WTC11 (cell line): ENCODE results near the gene BTNL2.

Experiments
- CBFB ChIP-seq: sonication (generic); formaldehyde crosslinking; IDR thresholded peaks from 2 replicates; pipeline ENCODE4 v1.8.1; 2022; ENCODE audit warnings: mild to moderate bottlenecking, low read depth, missing genetic modification reagents
- ESRRA ChIP-seq: sonication (generic); formaldehyde crosslinking; IDR thresholded peaks from 2 replicates; pipeline ENCODE4 v1.8.1; 2022; ENCODE audit warnings: mild to moderate bottlenecking, missing genetic modification reagents, borderline replicate concordance
- IRF2 ChIP-seq: sonication (generic); formaldehyde crosslinking; IDR thresholded peaks from 2 replicates; pipeline ENCODE4 v1.8.0; 2022; ENCODE audit warnings: low read depth, missing genetic modification reagents, borderline replicate concordance
- JUN ChIP-seq: sonication (generic); formaldehyde crosslinking; IDR thresholded peaks from 2 replicates; pipeline ENCODE4 v1.8.0; 2023; ENCODE audit warnings: mild to moderate bottlenecking, missing genetic modification reagents
- NFE2L1 ChIP-seq: sonication (generic); formaldehyde crosslinking; IDR thresholded peaks from 2 replicates; pipeline ENCODE4 v1.8.1; 2023; ENCODE audit warnings: missing genetic modification reagents
- RELA ChIP-seq: sonication (generic); formaldehyde crosslinking; IDR thresholded peaks from 2 replicates; pipeline ENCODE4 v1.8.1; 2022; ENCODE audit warnings: missing genetic modification reagents, mild to moderate bottlenecking, borderline replicate concordance
- TEAD4 ChIP-seq: sonication (generic); formaldehyde crosslinking; IDR thresholded peaks from 2 replicates; pipeline ENCODE4 v1.8.0; 2022; ENCODE audit warnings: mild to moderate bottlenecking, missing genetic modification reagents
- TF ChIP-seq, protein P1 (sequence below): fragments of 200-600 bp; IDR thresholded peaks from 2 replicates; pipeline ENCODE4 v1.8.0; 2022; ENCODE audit warnings: antibody characterized with exemption
- TF ChIP-seq, protein P2 (sequence below): sonication (generic); formaldehyde crosslinking; IDR thresholded peaks from 2 replicates; pipeline ENCODE4 v1.8.0; 2022; ENCODE audit warnings: missing genetic modification reagents
- TF ChIP-seq, protein P3 (sequence below): sonication (generic); formaldehyde crosslinking; IDR thresholded peaks from 2 replicates; pipeline ENCODE4 v1.8.1; 2022; ENCODE audit warnings: mild to moderate bottlenecking, missing genetic modification reagents, moderate library complexity, borderline replicate concordance

DNA sequence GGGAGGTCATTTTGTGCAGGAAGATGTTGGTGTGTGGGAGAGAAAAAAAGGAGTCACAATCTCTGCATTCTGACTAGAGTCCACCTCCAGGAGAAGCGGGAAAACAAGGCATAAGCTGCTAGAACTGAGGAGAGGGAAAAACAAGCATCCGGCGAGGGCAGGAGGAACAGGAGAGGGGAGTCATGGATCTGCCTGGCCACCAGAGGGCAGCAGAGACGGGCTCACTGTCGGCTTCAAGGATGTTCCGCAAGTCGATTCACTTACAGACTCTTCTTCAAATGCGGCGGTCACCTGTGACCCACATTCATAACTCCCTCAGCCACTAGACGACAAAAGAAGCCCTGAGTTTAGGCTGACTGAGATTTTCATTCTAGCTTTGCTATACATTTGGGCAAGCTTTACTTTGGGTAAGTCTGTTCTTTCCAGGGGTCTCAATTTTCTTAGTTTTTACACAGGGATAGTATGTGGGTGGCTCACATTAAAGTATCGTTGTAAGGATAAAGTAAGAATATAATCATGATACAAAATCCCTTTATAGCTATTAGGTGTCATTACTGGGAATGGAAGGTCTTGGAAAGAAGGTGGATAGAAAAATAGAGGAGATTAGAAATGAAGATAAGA is 6.6 kb upstream of the BTNL2 start:
- no peak for TF ChIP-seq JUN (CRISPR knock-in tag)
- TF ChIP-seq, protein P1, sequence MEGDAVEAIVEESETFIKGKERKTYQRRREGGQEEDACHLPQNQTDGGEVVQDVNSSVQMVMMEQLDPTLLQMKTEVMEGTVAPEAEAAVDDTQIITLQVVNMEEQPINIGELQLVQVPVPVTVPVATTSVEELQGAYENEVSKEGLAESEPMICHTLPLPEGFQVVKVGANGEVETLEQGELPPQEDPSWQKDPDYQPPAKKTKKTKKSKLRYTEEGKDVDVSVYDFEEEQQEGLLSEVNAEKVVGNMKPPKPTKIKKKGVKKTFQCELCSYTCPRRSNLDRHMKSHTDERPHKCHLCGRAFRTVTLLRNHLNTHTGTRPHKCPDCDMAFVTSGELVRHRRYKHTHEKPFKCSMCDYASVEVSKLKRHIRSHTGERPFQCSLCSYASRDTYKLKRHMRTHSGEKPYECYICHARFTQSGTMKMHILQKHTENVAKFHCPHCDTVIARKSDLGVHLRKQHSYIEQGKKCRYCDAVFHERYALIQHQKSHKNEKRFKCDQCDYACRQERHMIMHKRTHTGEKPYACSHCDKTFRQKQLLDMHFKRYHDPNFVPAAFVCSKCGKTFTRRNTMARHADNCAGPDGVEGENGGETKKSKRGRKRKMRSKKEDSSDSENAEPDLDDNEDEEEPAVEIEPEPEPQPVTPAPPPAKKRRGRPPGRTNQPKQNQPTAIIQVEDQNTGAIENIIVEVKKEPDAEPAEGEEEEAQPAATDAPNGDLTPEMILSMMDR: peak; percentile 92
- no peak for TF ChIP-seq NFE2L1
- TF ChIP-seq, protein P2, sequence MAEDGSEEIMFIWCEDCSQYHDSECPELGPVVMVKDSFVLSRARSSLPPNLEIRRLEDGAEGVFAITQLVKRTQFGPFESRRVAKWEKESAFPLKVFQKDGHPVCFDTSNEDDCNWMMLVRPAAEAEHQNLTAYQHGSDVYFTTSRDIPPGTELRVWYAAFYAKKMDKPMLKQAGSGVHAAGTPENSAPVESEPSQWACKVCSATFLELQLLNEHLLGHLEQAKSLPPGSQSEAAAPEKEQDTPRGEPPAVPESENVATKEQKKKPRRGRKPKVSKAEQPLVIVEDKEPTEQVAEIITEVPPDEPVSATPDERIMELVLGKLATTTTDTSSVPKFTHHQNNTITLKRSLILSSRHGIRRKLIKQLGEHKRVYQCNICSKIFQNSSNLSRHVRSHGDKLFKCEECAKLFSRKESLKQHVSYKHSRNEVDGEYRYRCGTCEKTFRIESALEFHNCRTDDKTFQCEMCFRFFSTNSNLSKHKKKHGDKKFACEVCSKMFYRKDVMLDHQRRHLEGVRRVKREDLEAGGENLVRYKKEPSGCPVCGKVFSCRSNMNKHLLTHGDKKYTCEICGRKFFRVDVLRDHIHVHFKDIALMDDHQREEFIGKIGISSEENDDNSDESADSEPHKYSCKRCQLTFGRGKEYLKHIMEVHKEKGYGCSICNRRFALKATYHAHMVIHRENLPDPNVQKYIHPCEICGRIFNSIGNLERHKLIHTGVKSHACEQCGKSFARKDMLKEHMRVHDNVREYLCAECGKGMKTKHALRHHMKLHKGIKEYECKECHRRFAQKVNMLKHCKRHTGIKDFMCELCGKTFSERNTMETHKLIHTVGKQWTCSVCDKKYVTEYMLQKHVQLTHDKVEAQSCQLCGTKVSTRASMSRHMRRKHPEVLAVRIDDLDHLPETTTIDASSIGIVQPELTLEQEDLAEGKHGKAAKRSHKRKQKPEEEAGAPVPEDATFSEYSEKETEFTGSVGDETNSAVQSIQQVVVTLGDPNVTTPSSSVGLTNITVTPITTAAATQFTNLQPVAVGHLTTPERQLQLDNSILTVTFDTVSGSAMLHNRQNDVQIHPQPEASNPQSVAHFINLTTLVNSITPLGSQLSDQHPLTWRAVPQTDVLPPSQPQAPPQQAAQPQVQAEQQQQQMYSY: no peak
- no peak for TF ChIP-seq CBFB
- no peak for TF ChIP-seq RELA
- TF ChIP-seq ESRRA (CRISPR knock-in tag): no peak
- no peak for TF ChIP-seq IRF2 (CRISPR knock-in tag)
- no peak for TF ChIP-seq TEAD4 (CRISPR knock-in tag)
- TF ChIP-seq, protein P3, sequence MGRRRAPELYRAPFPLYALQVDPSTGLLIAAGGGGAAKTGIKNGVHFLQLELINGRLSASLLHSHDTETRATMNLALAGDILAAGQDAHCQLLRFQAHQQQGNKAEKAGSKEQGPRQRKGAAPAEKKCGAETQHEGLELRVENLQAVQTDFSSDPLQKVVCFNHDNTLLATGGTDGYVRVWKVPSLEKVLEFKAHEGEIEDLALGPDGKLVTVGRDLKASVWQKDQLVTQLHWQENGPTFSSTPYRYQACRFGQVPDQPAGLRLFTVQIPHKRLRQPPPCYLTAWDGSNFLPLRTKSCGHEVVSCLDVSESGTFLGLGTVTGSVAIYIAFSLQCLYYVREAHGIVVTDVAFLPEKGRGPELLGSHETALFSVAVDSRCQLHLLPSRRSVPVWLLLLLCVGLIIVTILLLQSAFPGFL: no peak
